Kidney capillary endothelial cell (primary cell): Measurements from ENCODE around the gene PFDN4.
"Not testable (repeated sequence)": the region's sequence is repeated elsewhere in the genome, so short reads cannot be mapped to it uniquely, and the experiment has no call there.

Experiments
- DNase-seq: peaks from one replicate; pipeline ENCODE4 v3.0.0-alpha.2; 2018; ENCODE audit warnings: low spot score

Gene PFDN4

DNA sequence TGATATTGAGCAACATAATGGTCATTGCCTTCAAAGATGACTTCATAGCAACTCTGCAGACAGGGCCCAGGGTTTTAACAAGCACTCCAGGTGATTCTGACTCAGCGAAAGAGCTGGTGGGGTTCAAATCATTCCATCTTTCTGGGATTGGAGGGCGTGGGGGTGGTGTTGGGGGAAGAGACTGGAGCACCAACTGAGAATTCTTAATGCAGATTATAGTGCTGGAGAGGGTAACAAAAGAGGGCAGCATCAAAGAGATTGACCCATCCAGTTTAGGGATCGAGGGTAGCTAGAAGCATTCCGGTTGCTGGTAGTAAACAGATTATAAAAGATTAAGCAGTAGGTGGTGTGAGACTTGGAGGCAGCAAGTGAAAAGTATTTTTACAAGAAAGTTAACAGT is 15.9 kb downstream of the PFDN4 start:
- DNase-seq, result no peak

DNA sequence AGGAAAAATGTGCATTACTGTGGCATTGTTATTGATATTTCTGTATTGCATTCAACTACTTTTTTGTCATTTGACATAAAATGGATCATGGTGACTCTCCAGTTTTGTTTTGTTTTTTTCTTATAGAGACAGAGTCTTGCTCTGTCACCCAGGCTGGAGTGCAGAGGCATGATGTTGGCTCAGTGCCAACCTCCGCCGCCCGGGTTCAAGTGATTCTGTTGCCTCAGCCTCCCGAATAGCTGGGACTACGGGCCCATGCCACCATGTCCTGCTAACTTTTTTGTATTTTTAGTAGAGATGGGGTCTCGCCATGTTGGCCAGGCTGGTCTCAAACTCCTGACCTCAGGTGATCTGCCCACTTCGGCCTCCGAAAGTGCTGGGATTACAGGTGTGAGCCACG is 16.8 kb downstream of the PFDN4 start:
- DNase-seq, result not testable (repeated sequence)

DNA sequence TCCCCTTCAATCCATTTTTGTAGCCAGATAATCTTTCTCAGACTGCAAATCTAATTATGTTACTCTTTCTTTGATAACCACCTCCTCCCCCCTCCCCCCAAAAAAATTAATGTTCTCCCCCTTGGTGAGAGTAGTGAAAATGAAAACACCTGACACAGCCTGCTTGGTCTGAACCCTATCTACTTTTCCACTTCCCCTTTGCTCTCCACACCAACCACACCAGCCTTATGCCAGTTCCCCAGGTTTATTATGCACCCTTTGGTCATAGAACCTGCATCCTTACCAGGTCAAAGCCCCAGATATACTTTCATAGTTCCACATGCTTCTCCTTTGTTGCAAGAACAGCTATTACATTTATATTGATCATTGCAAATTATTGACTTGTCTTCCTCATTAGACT is 19.4 kb downstream of the PFDN4 start:
- no peak for DNase-seq

DNA sequence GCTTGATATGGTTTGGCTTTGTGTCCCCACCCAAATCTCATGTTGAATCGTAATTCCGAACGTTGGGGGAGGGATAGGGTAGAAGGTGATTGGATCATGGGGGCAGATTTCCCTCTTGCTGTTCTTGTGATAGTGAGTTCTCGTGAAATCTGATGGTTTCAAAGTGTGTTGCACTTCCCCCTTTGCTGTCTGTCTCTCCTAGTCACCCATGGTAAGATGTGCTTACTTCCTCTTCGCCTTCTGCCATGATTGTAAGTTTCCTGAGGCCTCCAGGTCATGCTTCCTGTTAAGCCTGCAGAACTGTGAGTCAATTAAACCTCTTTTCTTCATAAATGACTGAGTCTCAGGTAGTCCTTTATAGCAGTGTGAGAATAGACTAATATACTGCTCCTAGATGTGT is 19.9 kb downstream of the PFDN4 start:
- no peak for DNase-seq

DNA sequence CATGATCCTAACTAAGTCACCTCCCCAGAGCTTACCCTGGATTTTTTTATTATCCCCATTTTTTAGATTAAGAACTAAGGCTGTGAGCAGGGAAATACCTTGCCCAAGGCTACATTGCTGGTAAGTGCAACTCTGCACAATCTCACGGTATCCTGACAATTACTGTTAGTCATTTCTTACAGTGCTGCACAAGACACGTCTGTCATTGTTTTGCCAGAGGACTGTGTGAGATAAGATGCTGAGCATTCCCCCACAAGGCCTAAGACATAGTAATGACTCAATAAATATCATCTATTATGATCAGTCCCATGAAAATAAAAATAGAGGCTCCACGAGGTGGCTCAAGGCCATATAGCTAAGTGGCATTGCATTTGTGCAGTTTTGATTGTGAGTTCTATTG is 21.0 kb downstream of the PFDN4 start:
- DNase-seq, result no peak

DNA sequence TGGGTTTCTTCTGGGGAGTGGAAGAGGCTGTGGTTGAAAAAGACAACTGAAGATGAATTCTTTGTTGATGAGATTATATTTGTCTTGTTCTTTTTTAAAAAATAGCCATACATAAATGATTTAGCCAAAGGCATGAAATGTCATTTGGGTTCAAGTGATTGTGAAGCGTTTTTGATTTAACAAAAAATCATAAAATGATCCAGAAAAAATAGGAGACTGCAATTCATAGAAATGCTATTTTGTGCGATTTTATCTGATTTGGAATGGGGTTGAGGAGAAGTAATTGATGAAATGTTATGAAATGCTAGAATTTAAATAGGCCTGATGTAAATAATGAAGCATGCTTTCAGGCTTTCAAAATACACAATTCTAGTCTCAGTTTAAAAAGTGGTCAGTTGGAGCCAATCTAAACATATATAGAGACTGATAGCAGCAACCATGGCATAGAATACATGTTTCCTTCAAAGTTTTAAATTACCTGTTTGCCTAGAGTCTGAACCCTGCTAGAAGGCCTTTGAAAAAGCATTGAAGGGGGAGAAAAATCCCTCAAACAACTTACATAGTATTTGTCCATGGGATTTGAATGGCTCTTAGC is 21.8 kb downstream of the PFDN4 start:
- DNase-seq, result no peak

GRCh38 chr20:54231036-54231435 is 23.1 kb downstream of the PFDN4 start:
- no peak for DNase-seq

GRCh38 chr20:54234991-54235390 is 27.1 kb downstream of the PFDN4 start:
- DNase-seq, result no peak

GRCh38 chr20:54237116-54237943 is 29.4 kb downstream of the PFDN4 start:
- no peak for DNase-seq

- no peak for DNase-seq
Measured at GRCh38 chr20:54244113-54244512, 36.2 kb downstream of the PFDN4 start.

GRCh38 chr20:54248705-54249104 is 40.8 kb downstream of the PFDN4 start:
- not testable (repeated sequence) for DNase-seq

DNA sequence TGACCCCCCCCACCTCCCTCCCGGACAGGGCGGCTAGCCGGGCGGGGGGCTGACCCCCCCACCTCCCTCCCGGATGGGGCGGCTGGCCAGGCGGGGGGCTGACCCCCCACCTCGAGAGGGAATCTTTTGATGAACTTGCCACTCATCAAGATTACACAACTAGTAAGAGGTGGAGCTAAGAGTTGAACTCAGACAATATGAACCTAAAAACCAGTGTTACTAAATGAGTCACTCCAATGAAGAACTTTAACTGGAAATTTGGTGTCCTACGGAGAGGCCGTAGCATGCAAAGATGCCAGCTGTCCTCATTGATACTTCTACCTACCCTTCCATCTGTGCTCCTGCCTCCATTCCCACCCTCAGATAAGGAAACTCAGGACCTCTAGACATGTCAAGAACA is 42.8 kb downstream of the PFDN4 start:
- DNase-seq, result no peak

- DNase-seq, result no peak
Measured at GRCh38 chr20:54251096-54251495, 43.2 kb downstream of the PFDN4 start.

- no peak for DNase-seq
Measured at GRCh38 chr20:54254596-54254995, 46.7 kb downstream of the PFDN4 start.

DNA sequence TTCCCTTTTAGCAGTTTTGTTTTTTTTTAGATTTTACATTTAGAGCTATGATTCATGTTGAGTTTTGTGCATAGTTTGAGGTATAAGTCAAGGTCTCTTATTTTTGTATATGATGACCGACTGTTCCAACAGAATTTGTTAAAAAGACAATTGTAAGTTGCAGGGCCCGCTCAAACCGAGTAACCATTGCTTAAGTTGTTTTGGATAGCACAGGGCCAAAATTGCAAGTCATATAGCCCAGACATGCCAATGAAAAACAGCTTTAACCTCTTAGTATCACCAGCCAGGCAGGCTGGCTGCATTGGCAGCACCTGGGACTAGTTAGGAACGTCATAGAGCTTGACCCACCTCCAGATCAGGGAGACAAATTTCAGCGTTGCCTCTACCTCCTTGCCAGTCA is 47.3 kb downstream of the PFDN4 start:
- DNase-seq, result no peak

GRCh38 chr20:54256202-54256601 is 48.3 kb downstream of the PFDN4 start:
- no peak for DNase-seq

DNA sequence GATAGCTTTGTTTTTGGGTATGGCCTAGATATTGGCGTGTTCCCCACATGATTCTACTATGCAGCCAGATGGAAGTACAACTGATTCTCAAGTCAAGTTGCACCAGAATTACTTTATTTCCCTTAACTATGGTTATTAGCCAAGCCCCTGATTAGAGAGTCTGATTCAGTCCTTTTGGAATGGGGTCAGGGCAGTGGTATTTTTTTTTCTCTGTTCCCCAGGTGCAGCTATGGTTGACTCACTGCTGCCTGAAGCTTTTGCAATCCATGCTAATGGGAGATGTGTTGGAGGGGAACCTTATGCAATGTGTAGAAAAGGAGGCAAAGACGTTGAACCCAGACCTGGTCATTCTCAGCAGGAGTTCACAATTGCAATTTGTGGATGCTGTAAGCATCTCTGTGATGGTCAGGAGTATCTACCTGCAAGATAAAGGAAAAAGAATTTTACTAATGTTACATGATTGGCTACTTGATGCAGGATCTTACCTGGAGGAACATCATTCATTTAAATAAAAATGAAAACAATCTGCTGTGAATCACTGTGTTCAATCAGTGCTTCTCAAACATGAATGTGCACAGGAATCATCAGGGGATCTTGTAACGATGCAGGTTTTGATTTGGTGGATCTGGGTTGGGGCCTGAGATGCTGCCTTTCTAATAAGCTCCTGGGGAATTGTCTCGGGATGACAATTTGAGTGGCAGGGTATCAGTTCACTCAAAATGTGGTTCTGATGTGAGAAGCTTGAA is 49.4 kb downstream of the PFDN4 start:
- DNase-seq, result no peak

- DNase-seq, result no peak
Measured at GRCh38 chr20:54260116-54260515, 52.2 kb downstream of the PFDN4 start.

DNA sequence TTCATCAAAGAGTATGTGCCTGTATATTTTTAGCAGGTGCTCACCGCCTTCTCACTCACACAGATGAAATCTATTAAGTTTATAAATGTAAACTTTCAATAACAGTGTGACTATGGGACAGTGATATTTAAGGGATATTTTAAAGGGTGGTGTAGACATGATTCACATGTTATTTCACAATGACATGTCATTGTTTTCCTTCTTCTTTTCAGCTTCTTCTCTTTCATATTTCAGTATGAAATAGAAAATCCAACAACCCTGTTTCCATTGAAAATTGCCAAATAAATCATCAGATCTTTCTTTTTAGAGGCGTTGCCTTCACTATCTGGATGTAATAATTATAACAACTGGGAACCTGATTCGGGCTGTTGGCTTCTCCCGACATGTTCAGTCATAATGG is 54.8 kb downstream of the PFDN4 start:
- no peak for DNase-seq

DNA sequence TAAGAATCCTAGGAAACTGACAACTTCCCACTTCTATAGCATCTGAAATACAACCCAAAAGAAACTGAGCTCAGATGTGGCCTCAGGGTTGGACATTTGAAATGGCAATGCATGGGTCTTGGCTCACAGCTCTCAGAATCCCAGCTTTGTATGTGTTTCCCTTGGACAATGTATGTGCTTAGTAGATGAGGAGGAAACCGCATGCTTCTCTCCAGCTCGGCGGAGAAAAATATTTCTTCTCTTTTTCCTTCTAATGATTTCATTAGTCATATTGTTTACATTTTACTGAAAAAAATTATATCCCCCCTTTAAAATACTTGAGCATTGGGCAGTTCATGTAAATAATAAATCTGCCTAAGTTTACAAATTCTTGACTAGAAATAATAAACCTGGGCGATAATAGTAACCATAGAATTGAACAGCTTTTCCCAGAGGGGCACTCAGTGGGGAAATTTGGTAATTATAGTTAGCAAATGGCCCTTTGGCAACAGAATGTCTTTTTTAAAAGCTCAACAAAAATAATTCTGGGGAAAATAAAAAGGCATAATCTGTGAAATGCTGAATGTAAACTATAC is 55.3 kb downstream of the PFDN4 start:
- no peak for DNase-seq

GRCh38 chr20:54265791-54266190 is 57.9 kb downstream of the PFDN4 start:
- not testable (repeated sequence) for DNase-seq

DNA sequence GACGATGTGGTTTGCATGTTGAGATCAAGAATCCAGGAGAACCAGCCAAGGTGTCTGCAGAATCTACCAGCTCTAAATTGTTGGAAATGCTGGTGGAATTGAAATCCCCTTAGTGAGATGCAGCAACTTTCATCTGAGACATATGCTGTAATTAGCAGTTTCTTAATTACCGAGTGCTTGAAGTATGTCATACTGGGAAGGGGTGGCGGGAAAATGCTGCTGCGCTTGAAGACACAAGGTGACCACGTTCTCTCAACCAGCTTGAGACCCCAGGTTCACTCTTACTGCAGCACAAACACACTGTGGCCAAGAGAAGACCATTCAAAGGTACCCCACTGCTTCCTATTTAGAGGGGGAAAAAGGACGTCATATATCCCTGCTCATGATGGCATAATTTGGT is 59.0 kb downstream of the PFDN4 start:
- no peak for DNase-seq

GRCh38 chr20:54267483-54268003 is 59.7 kb downstream of the PFDN4 start:
- peak; percentile 4 for DNase-seq
